Activated effector memory CD4-positive, alpha-beta T cell treated with anti-CD3 and anti-CD28 coated beads, Interleukin-2, amount 50 U/mL, for 16 hours (primary cell): ENCODE measurements around the gene OR6C2.
"Not testable (repeated sequence)": the region's sequence is repeated elsewhere in the genome, so short reads cannot be mapped to it uniquely, and the experiment has no call there.

ENCODE experiments used
- DNase-seq: peaks from one replicate; pipeline ENCODE4 v3.0.0-alpha.2; 2020

Gene OR6C2

GRCh38 chr12:55443776-55444175, at the start of gene OR6C2:
TSS of gene OR6C2 (plus strand) at chr12:55444076. CDS start at chr12:55452214, 8,138 bp downstream.
- DNase-seq, result no peak

- no peak for DNase-seq
Measured at GRCh38 chr12:55396326-55396725, 47.5 kb upstream of the OR6C2 start.

- DNase-seq, result no peak
Measured at GRCh38 chr12:55400229-55400628, 43.6 kb upstream of the OR6C2 start, which contains the start of gene OR6C65. TSS of gene OR6C65 (plus strand) at chr12:55400529. CDS start at chr12:55400529, 0 bp downstream.

DNA sequence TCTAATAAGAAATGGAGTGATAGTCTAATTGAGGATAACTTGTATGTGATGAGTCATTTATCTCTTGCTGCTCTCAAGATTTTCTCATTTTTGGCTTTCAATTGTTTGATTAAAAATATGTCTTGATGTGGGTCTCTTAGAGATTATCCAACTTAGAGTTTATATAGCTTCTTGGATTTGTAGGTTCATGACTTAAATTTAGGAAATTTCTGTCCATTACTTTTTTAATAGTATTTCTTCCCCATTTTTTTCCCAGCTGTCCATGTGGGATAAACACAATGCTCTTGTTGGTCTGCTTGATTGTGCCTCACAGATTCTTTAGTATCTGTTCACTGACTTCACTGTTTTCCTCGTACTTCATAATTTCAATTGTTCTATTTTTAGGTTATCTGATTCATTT, 36.0 kb upstream of the OR6C2 start:
- no peak for DNase-seq

- DNase-seq, result not testable (repeated sequence)
Measured at GRCh38 chr12:55409133-55409532, 34.7 kb upstream of the OR6C2 start.

GRCh38 chr12:55412138-55412537, 31.7 kb upstream of the OR6C2 start:
- not testable (repeated sequence) for DNase-seq

GRCh38 chr12:55413498-55414388, 30.1 kb upstream of the OR6C2 start:
- DNase-seq, result not testable (repeated sequence)

- DNase-seq, result not testable (repeated sequence)
Measured at GRCh38 chr12:55414396-55414823, 29.5 kb upstream of the OR6C2 start.

GRCh38 chr12:55414889-55415288, 29.0 kb upstream of the OR6C2 start:
- DNase-seq, result not testable (repeated sequence)

- no peak for DNase-seq
Measured at GRCh38 chr12:55416961-55417360, 26.9 kb upstream of the OR6C2 start.

- DNase-seq, result no peak
Measured at GRCh38 chr12:55420307-55420962, 23.4 kb upstream of the OR6C2 start.

GRCh38 chr12:55425954-55426353, 17.9 kb upstream of the OR6C2 start, which contains the start of gene OR6C76:
TSS of gene OR6C76 (plus strand) at chr12:55426254. CDS start at chr12:55426254, 0 bp downstream.
- DNase-seq, result no peak

GRCh38 chr12:55428331-55429243, 15.3 kb upstream of the OR6C2 start:
- DNase-seq, result no peak

DNA sequence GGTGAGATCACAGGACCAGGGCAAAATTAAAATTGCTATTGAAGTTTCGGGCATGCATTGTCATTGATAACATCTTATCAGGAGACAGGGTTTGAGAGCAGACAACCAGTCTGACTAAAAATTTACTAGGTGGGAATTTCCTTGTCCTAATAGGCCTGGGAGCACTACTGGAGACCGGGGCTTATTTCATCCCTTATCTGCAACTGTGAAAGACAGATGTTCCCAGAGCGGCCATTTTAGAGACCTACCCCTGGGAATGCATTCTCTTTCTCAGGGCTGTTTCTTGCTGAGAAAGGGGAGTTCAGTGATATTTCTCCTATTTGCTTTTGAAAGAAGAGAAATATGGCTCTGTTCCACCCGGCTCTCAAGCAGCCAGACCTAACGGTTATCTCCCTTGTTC, 2.6 kb upstream of the OR6C2 start:
- DNase-seq, result not testable (repeated sequence)

DNA sequence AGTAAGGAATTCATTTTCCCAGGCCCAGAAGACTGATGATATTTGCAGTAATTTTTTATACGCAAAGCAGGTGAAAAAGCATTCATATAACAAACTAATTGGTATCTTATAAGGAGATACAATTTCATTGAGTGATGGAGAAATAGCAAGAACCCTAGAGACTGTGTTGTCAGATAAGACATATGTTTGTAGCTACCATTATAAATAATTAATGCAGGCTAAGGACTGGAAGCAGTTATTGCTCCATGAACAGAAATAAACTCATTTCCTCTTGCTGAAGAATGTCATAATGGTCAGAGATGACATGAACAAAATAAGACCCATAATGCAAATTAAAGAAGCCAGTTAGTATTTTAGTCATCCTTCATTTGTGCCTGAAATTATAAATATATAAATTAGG, 1.5 kb downstream of the OR6C2 start:
- no peak for DNase-seq

GRCh38 chr12:55446326-55446725, 2.5 kb downstream of the OR6C2 start:
- DNase-seq, result no peak

DNA sequence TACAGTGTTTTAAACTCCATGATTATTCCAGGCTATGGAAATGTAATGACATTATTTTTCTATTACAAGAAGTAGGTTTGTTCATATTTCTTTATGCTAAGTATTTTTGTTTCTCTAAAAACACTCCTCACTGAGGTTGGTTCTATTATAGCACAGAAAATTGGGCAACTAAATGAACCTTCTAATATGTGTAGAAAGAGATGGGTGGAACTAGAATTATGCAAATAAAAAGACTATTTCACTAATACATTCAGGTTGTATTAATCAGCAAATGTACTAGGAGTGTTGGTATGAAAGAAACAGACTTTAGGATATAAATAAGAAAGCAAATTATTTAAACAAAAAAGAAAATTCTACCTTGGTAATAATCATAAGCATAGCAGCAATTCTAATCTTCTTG, 4.9 kb downstream of the OR6C2 start:
- DNase-seq, result no peak

DNA sequence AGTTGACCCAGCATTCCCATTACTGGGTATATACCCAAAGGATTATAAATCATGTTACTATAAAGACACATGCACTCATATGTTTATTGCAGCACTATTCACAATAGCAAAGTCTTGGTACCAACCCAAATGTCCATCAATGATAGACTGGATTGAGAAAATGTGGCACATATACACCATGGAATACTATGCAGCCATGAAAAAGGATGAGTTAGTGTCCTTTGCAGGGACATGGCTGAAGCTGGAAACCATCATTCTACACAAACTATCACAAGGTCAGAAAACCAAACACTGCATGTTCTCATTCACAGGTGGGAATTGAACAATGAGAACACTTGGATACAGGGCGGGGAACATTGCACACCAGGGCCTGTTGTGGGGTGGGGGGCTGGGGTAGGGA, 21.1 kb downstream of the OR6C2 start:
- not testable (repeated sequence) for DNase-seq

- no peak for DNase-seq
Measured at GRCh38 chr12:55467836-55468235, 24.0 kb downstream of the OR6C2 start.

DNA sequence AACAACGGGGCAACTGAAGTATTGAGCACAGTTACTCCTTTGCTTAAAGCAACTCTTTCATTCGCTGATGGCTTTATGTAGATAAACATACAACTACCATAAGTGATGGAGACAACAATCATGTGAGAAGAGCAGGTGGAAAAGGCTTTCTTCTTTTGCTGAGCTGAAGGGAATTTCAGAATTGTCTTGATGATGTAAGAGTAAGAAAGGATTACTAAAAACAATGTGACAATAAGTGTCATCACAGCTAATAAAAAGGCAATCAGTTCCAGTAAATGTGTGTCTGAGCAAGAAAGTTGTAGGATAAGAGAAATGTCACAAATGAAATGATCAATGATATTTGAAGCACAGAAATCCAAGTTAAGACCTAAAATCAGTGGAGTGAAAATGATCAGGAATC, 25.4 kb downstream of the OR6C2 start:
- no peak for DNase-seq

GRCh38 chr12:55470088-55470829, 26.4 kb downstream of the OR6C2 start, which contains the start of gene OR6C70:
TSS of gene OR6C70 (minus strand) at chr12:55470138. CDS start at chr12:55470138, 0 bp downstream.
- no peak for DNase-seq

DNA sequence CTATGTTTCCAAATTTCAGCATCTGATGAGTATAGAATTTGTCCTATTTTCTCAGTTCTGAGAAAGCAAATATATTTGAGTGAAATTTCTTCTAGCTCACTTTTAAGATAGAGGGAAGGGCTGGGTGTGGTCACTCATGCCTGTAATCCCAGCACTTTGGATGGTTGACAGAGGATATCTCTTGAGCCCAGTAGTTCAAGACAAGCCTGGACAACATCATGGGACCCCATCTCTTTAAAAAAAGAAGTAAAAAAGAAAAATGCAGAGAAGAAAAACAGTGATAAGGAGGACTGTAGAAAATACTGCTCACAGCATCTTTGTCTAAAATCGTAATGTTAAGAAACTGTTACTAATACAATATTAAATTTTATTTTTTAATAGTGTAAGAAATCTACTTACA, 28.4 kb downstream of the OR6C2 start:
- no peak for DNase-seq
